GM18519 (cell line): ENCODE data around the gene KLF3.
"Not testable (repeated sequence)": the region's sequence is repeated elsewhere in the genome, so short reads cannot be mapped to it uniquely, and the experiment has no call there.

Source experiments
- ATAC-seq: cut with Tn5 transposase; IDR thresholded peaks from one replicate; pipeline ENCODE4 v1.9.1; 2021; ENCODE audit warnings: mild to moderate bottlenecking, moderate library complexity; ENCODE audit not compliant: unreplicated experiment, low FRiP score

The KLF3 gene

GRCh38 chr4:38663801-38664705 lies at the start of gene KLF3:
Gene KLF3, plus strand, starts transcription at chr4:38664199. Its CDS starts 16,427 bp downstream, at chr4:38680626.
- ATAC-seq: peak; percentile 58

DNA sequence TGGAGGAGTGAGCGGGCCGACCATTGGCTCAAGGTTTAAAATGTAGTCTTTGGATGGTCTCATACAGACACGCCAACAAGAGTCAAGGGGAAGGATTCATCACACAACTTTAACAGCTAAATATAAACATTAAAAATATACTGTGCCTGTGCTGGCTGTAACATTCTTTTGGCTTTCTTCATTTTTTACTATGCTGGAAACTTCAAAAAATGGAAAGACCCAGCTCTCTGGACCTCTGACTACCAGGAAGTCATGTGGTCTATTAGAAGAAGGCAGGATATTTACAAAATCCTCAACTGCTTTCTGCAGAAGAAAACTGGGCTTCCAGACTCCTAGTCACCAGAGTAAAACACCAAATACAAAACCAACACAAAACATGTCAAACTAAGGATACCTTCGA lies 49.8 kb upstream of the KLF3 start:
- no peak for ATAC-seq

DNA sequence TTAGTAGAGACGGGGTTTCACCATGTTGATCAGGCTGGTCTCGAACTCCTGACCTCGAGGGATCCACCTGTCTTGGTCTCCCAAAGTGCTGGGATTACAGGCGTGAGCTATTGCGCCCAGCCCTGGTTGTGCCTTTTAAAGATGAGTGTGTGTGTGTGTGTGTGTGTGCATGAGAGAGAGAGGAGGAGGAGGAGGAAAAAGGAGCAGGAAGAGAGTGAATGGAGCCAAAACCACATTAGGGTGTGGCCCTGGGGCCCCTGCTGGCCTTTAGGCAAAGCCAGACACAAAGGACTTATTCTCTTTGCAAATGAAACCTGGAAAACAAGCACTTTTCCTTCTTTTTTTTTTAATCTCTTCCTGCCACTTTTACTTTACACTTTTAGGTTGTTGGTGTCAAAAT lies 48.2 kb upstream of the KLF3 start:
- ATAC-seq: no peak

DNA sequence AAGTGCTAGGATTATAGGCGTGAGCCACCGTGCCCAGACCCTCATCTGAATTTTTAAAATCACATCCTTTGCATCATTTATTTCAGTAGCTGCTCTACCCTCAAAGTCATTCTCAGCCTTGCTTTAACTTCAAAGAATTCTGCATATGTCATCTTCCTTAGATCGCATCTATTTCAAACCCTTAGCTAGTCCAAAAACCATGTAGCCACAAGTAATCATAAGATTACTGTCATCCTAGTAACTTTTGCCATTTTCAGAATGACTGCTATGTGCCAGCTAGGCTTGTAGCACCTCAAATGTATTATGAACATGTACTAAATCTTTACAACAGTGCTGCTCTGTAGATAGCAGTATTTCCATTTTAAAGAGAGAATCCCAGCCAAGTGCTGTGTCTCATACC lies 45.5 kb upstream of the KLF3 start:
- ATAC-seq: no peak

DNA sequence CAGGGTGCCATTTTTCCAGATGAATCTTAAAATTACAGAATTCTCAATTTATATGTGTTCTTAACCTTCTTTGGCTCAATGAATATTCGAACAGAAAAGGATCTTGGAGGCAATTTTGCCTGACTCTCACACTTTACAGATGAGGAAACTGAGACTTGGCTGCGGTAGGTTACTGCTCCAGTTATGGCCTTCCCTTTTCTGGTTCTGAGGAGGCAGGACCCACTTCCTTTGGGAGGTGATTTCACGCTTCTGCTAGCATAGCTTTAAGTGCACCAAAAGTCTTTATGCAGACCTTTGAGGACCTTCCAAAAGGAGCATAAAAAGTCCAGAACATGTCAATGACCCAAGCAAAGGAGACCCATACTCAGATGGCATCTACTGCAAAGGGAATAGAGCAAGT lies 44.7 kb upstream of the KLF3 start:
- ATAC-seq: no peak

DNA sequence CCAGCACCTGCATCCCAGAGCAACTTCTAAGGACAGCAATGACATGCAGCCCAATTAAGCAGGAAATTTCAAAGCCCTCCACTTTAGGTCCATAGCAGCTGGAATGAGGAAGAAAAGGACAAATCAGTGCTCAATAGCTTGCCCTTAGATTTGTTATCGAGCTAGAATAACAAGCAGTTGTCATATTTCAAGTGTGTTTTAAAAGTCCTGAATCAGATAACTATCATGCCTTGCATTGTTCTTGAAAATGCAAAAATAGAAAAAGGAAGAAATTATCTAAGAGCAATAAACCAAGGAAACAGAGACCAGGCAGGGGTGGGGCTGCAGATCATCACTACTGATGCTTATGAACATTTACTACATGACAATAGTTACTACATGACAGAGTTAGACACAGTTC lies 43.9 kb upstream of the KLF3 start:
- ATAC-seq: no peak

GRCh38 chr4:38620527-38621027 lies 43.4 kb upstream of the KLF3 start:
- ATAC-seq: no peak

- ATAC-seq: no peak
Measured at GRCh38 chr4:38621028-38621684, 42.8 kb upstream of the KLF3 start.

GRCh38 chr4:38621831-38622230 lies 42.2 kb upstream of the KLF3 start:
- ATAC-seq: no peak

GRCh38 chr4:38622340-38622739 lies 41.7 kb upstream of the KLF3 start:
- ATAC-seq: not testable (repeated sequence)

DNA sequence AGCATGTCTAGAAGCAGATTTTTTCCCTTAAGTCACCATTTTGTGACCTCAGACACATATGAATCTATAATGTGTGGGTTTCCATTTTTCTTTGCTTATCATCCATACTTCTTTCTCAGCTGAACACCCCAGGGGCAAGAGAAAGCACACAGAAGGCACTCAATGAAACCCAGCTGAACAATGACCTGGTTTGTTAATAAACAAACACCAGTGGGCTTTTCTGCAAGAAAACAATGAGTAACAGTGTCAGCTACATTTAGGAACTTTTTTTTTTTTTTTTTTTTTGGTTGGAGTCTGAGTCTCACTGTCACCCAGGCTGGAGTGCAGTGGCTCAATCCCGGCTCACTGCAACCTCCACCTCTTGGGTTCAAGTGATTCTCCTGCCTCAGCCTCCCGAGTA lies 40.7 kb upstream of the KLF3 start:
- ATAC-seq: no peak

DNA sequence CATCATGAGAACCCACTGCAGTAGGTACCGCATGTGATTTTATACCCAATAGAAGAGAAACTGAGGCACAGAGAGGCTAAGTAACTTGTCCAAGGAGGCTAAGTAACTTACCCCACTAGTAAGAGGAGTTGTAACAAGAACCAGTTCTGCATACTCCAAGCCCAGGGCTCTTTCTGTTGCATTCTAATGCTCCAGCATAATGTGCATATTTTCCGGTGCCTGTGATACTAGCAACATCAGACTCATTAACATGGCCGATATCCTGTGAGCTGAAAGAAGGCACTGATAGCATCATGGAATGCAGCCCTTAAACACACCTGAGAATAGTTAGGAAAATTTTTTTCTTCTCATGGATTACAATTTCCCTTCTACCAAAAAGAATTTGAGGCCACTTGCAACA lies 39.7 kb upstream of the KLF3 start:
- ATAC-seq: no peak

DNA sequence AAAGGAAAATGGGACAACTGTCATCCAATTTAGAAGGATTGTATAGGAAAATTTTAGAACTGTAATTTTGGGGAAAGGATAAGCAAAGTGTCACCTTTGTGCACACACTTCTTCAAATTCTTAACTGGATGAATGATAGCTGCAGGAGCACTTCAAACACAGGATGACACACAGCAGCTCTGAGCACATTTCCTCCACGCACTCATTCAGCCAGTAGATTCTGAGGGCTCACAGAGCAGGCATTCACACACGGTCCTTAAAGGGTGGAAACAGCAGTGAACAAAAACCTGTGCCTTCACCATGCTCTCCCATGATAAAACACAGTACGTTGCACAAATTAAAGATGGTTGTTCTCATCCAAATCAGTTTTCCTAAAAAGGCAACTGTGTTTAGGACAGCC lies 38.5 kb upstream of the KLF3 start:
- no peak for ATAC-seq

DNA sequence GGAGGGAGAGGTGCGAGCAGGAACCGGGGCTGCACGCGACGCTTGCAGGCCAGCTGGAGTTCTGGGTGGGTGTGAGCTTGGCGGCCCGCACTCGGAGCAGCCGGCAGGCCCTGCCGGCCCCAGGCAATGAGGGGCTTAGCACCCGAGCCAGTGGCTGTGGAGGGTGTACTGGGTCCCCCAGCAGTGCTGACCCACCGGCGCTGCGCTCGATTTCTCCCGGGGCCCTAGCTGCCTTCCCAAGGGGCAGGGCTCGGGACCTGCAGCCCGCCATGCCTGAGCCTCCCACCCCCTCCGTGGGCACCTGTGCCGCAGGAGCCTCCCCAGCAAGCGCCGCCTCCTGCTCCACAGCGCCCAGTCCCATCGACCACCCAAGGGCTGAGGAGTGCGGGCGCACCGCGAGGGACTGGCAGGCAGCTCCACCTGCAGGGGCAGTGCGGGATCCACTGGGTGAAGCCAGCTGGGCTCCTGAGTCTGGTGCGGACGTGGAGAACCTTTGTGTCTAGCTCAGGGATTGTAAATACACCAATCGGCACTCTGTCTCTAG lies 37.0 kb upstream of the KLF3 start:
- ATAC-seq: not testable (repeated sequence)

- ATAC-seq: no peak
Measured at GRCh38 chr4:38630519-38630918, 33.5 kb upstream of the KLF3 start.

DNA sequence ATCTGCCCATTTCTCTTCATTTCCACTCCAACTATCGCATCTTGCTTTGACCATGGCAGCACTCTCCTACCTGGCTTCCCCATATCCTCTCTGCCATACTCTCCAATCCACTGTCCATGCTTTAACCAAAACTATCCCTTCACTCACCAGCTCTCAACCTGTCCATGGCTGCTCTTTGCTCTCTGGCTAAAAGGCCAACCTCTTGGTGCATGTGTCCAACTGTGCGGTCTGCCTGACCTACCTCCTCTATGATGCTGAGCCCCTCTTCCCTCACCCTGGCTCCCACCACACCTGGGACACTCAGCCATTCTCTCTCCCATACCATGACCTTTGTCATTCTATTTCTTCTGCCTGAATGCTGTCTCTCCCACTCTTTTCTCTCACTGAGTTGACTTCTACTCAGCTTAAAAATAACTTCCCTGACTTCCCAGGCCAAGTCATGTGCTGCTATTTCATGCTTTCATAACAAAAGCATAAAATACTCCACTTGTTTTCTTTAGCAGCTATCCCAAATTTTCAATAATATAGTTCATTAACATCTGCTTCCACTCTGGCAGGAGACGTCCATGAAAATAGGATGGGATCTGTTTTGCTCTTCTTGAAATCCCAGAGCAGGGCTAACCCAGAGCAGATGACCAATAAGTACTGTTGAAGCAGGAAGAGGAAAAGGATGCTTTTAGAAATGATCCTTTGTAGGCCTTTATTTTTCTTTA lies 29.8 kb upstream of the KLF3 start:
- no peak for ATAC-seq

GRCh38 chr4:38639242-38639641 lies 24.8 kb upstream of the KLF3 start:
- no peak for ATAC-seq

GRCh38 chr4:38641811-38642210 lies 22.2 kb upstream of the KLF3 start:
- no peak for ATAC-seq

DNA sequence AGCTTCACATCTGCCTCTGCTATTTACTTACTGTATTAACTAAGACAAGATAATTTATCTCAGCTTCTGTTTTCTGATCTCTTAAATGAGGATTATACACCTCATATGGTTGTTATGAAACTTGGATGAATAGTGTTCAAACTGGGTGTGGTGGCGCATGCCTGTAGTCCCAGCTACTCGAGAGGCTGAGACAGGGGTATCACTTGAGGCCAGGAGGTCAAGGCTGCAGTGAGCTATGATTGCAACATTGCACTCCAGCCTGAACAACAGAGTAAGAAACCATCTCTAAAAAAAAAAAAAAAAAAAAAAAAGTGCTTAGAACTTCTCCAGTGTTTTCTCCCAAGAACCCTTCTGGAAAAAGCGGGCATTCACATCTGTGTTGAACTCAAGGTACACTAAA lies 19.8 kb upstream of the KLF3 start:
- no peak for ATAC-seq

DNA sequence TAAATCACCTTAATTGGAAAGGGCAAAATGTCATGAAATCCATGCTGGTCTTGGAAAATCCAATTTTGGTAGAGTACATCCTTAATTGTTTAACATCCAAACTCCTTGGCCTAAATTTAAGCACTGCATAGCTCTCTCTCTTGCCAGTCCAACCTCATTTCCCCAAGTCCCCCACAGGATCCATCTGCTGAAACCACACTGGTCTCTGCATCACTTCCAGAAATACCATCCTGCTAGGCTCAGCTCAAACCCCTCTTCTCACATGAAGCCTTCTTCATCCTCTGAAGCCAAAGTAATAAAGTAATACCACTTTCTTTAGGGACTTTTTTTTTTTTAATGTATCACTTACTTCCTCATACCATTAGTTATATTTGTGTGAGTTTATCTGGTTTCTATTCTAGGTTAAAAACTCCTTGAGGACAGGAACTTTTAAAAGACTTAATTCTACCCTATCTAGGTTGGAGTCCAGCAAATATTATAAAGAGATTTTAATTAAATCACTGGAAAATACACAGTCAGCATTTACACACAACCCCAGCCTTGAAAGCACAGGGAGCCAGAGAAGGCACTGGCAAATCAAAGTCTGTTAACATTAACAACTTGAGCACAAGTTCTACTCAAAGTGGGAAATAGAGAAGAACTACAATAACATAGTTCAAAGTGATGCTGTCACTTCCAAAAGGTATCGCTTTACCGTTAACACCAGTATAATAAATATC lies 16.7 kb upstream of the KLF3 start:
- ATAC-seq: no peak
